ENCODE data around the gene DUS4L. TPM values are rescaled to one million over a fixed set of nuclear protein-coding genes. Genes with fewer than 3 reads are reported as not detected.

The DUS4L gene
- total RNA-seq (2021) (22.0 and 25.2 TPM in 2 replicates), Bru-seq, nascent RNA (percentile 88 among the genes with signal in this experiment), BruChase-seq, experiment 1, labeled RNA remaining after a 2-hour chase (percentile 86 among the genes with signal in this experiment), BruChase-seq, experiment 2, labeled RNA remaining after a 6-hour chase (percentile 78 among the genes with signal in this experiment)
- long read RNA-seq, partial matches to known transcripts = 6 of 29 reads
- long read RNA-seq, other reads (novel, unspliced or antisense) = 20 of 29 reads

DNA sequence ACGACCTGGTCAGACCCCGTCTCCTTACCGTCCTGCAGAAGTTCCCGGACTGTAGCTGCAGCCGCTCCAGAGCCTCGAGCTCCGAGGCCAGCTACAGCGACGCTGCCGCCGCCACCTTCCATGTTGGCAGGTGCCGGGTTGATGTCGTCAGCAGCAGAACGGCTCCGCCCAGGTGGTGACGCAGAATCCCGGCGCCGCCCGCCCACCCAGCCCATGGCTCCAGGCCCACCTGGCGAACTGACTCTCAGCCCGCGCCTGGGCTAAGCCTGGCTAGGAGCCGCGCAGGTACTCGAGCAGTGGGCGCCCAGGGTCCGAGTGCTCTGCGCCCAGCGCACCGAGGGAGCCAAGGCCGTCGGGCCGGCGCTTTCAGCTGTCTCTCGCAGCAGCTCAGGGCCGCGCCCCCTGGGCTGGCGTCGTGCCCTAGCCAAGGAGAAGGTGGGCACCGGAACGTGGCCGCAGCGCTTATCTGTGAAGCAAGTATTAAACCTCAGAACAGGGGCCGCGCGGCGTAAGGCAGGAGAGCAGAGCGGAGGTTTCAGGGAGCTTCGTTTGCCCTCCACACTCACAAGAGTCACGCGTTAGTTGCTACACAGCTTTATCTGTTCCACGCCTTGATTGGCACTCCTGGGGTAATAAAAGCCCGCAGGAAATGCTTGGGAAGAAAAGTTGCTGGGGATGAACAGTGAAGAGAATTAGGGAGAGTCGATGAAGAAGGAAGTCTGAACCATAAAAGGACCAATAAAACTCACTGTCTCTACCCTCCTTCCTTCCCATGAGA lies at the start of gene DUS4L, which contains the start of gene COG5:
Gene DUS4L, plus strand, starts transcription at position 197 of the 778 bp plus-strand sequence. CDS start 3,100 bp downstream, outside the sequence.
Gene COG5, minus strand, starts transcription at position 146 of the 778 bp plus-strand sequence. Its CDS starts 24 bp downstream, at position 122.
- intact Hi-C loops (cut with micrococcal nuclease; ENCODE audit: unreplicated experiment) = loop anchor here (1.0 to 10.0 kb wide), 8 partner anchors 16 to 359 kb away; partner anchors contain the start of genes BCAP29 and SLC26A4
- peak within 1 kb of the TSS; percentile 94 for H3K4me2 ChIP-seq

GRCh38 chr7:107526672-107527071 lies 37.1 kb upstream of the DUS4L start:
- ChIA-PET CTCF (no interaction called here), POLR2A (ENCODE audit: unreplicated experiment) (interaction anchor here (0.7 kb wide), 1 partner anchor 67 kb away, joined by 4 read pairs; no protein-coding TSS in a partner anchor)
- H3K4me2 ChIP-seq = no peak overlapping the region
- no peaks in the 10 kb centered on the region; the same call in 1 of the 2 replicates for H3K79me2 ChIP-seq (ENCODE audit: low read depth)
- H2AFZ ChIP-seq = no peak overlapping the region
- H3K9me2 ChIP-seq (ENCODE audit: insufficient read depth) = no peaks in the 10 kb centered on the region
- H3K4me1 ChIP-seq (replicated peaks; ENCODE audit: insufficient read depth) = peaks cover 12% of the 10 kb centered on the region
- intact Hi-C loops (cut with micrococcal nuclease; ENCODE audit: unreplicated experiment) = no loop called here
- H3K27me3 ChIP-seq (ENCODE audit: insufficient read depth, low read depth) = no peaks in the 10 kb centered on the region
- DNase-seq = no peak
- H3K9me3 ChIP-seq (ENCODE audit: insufficient read depth, low read depth) = no peaks in the 10 kb centered on the region
- H3K4me3 ChIP-seq = no peak overlapping the region
- 0 out of 2 replicates have a peak, but pooled peaks cover 4% of the 10 kb centered on the region for H3F3A ChIP-seq (ENCODE audit: insufficient read depth, low read depth)
- H3K27ac ChIP-seq = no peak overlapping the region
- peaks cover 8% of the 10 kb centered on the region; the same call in 1 of the 2 replicates for H3K36me3 ChIP-seq (ENCODE audit: low read depth)
- no peak for TF ChIP-seq EZH2 (IDR thresholded peaks at IDR 0.05; ENCODE audit: low read depth)
- TF ChIP-seq, protein P1, sequence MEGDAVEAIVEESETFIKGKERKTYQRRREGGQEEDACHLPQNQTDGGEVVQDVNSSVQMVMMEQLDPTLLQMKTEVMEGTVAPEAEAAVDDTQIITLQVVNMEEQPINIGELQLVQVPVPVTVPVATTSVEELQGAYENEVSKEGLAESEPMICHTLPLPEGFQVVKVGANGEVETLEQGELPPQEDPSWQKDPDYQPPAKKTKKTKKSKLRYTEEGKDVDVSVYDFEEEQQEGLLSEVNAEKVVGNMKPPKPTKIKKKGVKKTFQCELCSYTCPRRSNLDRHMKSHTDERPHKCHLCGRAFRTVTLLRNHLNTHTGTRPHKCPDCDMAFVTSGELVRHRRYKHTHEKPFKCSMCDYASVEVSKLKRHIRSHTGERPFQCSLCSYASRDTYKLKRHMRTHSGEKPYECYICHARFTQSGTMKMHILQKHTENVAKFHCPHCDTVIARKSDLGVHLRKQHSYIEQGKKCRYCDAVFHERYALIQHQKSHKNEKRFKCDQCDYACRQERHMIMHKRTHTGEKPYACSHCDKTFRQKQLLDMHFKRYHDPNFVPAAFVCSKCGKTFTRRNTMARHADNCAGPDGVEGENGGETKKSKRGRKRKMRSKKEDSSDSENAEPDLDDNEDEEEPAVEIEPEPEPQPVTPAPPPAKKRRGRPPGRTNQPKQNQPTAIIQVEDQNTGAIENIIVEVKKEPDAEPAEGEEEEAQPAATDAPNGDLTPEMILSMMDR (conservative IDR thresholded peaks at IDR 0.05) = no peak
- no peaks in the 10 kb centered on the region for H4K20me1 ChIP-seq (ENCODE audit: insufficient read depth)
- no TSS peak for BruUV-seq (replicated peaks)

More for the DNA sequence above, at the start of gene DUS4L, which contains the start of gene COG5:
- Histone ChIP-seq H2AFZ (peak within 1 kb of the TSS; percentile 94), H4K20me1 (ENCODE audit: insufficient read depth) (no peaks in the 10 kb centered on the region), H3K27me3 (ENCODE audit: insufficient read depth, low read depth) (no peaks in the 10 kb centered on the region), H3K9me2 (ENCODE audit: insufficient read depth) (no peaks in the 10 kb centered on the region), H3K9me3 (ENCODE audit: insufficient read depth, low read depth) (no peaks in the 10 kb centered on the region), H3K36me3 (ENCODE audit: low read depth) (peaks cover 13% of the 10 kb centered on the region; the same call in 1 of the 2 replicates), H3K4me3 (peak within 1 kb of the TSS; percentile 92), H3K27ac (peak within 1 kb of the TSS; percentile 89), H3F3A (ENCODE audit: insufficient read depth, low read depth) (peaks cover 11% of the 10 kb centered on the region; the same call in 1 of the 2 replicates), H3K79me2 (ENCODE audit: low read depth) (peaks cover 70% of the 10 kb centered on the region), H3K4me1 (replicated peaks; ENCODE audit: insufficient read depth) (peaks cover 41% of the 10 kb centered on the region)
- ChIA-PET CTCF (interaction anchor here (0.7 to 1.6 kb wide), 4 partner anchors 45 to 311 kb away, joined by 3 to 8 read pairs (median 4); no protein-coding TSS in a partner anchor), POLR2A (ENCODE audit: unreplicated experiment) (interaction anchor here (0.6 to 0.7 kb wide), 3 partner anchors 9 to 395 kb away, joined by 3 to 12 read pairs (median 3); no protein-coding TSS in a partner anchor)
- BruUV-seq (replicated peaks) = TSS peak; percentile 49
- TF ChIP-seq, protein P1 (conservative IDR thresholded peaks at IDR 0.05) = no peak
- no peak for TF ChIP-seq EZH2 (IDR thresholded peaks at IDR 0.05; ENCODE audit: low read depth)
- DNase-seq = peak; percentile 58 to 78

- POLR2A ChIA-PET (ENCODE audit: unreplicated experiment) = no interaction called here
- no TSS peak for BruUV-seq (replicated peaks)
- intact Hi-C loops (cut with micrococcal nuclease; ENCODE audit: unreplicated experiment) = no loop called here
Observed at GRCh38 chr7:107527196-107527595, 36.6 kb upstream of the DUS4L start.

More at GRCh38 chr7:107527196-107527595, 36.6 kb upstream of the DUS4L start:
- Histone ChIP-seq H3K79me2 (ENCODE audit: low read depth) (no peaks in the 10 kb centered on the region; the same call in 1 of the 2 replicates), H3K9me3 (ENCODE audit: insufficient read depth, low read depth) (no peaks in the 10 kb centered on the region), H3K4me2 (no peak overlapping the region), H3K27ac (no peak overlapping the region), H3F3A (ENCODE audit: insufficient read depth, low read depth) (0 out of 2 replicates have a peak, but pooled peaks cover 4% of the 10 kb centered on the region), H3K9me2 (ENCODE audit: insufficient read depth) (no peaks in the 10 kb centered on the region), H3K36me3 (ENCODE audit: low read depth) (peaks cover 8% of the 10 kb centered on the region; the same call in 1 of the 2 replicates), H3K4me1 (replicated peaks; ENCODE audit: insufficient read depth) (peaks cover 12% of the 10 kb centered on the region), H3K4me3 (no peak overlapping the region), H2AFZ (no peak overlapping the region), H3K27me3 (ENCODE audit: insufficient read depth, low read depth) (no peaks in the 10 kb centered on the region), H4K20me1 (ENCODE audit: insufficient read depth) (no peaks in the 10 kb centered on the region)
- TF ChIP-seq, protein P1 (conservative IDR thresholded peaks at IDR 0.05) = no peak
- TF ChIP-seq EZH2 (IDR thresholded peaks at IDR 0.05; ENCODE audit: low read depth) = no peak
- DNase-seq = no peak
- CTCF ChIA-PET = no interaction called here

Measured in PC-9 (cell line).